Measurements from ENCODE around the gene BAHCC1.

BAHCC1 gene

DNA sequence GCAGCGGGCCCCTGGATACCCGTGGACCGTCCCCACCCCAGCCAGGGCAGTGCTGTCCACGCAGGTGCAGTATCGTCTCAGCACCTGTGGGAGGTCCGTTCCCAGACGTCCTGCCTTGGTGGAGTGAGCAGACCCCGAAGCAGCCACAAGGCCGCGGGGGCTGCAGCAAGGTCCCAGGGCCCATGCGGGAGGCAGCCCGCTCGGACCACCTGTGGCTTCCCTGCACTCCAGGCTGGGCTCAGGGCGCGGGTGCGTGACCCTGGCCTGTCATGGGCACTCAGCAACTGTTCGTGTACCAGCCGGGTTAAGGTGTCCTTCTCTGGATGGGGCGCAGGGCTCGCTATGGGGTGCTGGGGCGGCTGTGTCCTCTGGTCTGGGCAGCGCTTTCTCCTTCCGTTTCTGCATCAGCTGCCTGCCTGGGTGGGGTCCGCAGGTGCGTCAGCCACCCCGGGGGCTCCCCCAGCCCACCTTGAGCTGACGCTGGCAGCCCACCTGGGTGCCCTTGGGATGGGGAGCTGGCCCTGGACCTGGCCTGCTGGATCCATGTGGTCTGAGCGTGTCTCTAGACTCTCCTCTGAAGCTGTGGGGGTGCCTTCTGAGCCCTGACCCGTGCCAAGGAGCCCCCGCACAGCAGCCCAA, 18.4 kb downstream of the BAHCC1 start:
- Histone ChIP-seq H3K4me3 (ENCODE audit: low read length) (no peak overlapping the region), H3K9me3 (ENCODE audit: control insufficient read depth, low read length) (no peaks in the 10 kb centered on the region), H3K27me3 (replicated peaks; ENCODE audit: control insufficient read depth, insufficient read depth, low read length) (no peaks in the 10 kb centered on the region), H3K9ac (ENCODE audit: low read length) (no peak overlapping the region), H3K36me3 (ENCODE audit: control insufficient read depth, insufficient read depth, low read length, severe bottlenecking) (no peaks in the 10 kb centered on the region), H3K4me1 (ENCODE audit: control insufficient read depth, insufficient read depth, low read length) (peaks cover 19% of the 10 kb centered on the region)
- no peak for DNase-seq (ENCODE audit: low read depth)

DNA sequence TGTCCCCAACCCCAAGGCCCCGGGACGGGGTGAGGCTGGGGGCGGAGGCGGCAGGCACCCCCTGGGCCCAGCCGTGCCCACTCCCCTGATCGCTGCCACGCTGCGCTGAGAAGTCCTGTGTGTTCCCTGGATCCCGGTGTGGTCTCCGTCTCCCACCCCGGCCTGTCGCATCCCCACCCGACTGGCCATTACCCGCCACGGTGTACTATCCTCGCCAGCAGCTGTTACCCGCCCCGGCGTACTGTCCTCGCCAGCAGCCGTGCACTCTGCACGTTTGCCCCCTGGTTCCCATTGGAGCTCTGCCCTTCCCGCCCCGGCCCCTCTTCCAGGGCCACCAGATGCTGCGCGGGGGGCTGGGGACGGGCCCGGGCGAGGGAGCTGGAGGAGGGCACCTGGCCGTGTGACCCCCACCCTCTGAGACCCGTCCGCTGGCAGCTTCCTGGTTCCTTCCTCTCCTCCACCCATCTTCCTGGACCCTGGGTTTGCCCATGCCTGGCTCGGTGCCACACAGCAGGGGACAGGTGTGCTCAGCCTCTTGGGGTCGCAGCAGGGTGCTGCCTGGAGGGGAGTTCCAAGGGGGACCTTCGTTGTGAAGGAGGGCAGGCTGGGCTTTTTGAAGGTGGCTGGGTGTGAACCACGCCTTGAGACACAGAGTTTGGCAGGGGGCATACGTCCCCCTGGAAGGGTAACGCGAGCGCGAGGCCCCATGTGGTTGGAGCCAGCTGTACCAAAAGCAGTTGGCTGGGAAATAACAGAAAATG, 19.7 kb downstream of the BAHCC1 start:
- no peak overlapping the region for H3K4me3 ChIP-seq (ENCODE audit: low read length)
- no peaks in the 10 kb centered on the region for H3K36me3 ChIP-seq (ENCODE audit: control insufficient read depth, insufficient read depth, low read length, severe bottlenecking)
- H3K9me3 ChIP-seq (ENCODE audit: control insufficient read depth, low read length): no peaks in the 10 kb centered on the region
- no peaks in the 10 kb centered on the region for H3K27me3 ChIP-seq (replicated peaks; ENCODE audit: control insufficient read depth, insufficient read depth, low read length)
- H3K4me1 ChIP-seq (ENCODE audit: control insufficient read depth, insufficient read depth, low read length): peaks cover 31% of the 10 kb centered on the region
- DNase-seq (ENCODE audit: low read depth): no peak
- H3K9ac ChIP-seq (ENCODE audit: low read length): no peak overlapping the region

DNA sequence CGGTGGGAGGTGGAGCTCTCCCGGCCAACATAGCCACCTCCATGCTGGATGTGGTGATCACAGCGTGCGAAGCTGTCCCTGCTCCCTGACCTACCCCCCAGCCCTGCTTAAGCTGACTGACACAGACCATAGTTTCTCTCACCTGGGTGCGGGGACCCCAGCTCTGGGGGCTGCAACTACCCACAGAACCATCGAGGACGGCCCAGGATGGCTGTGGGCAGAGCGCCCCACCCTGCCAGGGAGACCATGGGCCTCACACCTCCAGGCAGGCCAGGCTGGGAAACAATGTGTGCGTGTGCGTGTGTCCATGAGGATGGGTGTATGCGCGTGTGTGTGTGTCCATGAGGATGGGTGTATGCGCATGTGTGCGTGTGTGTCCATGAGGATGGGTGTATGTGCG, 20.4 kb downstream of the BAHCC1 start:
- Histone ChIP-seq H3K4me1 (ENCODE audit: control insufficient read depth, insufficient read depth, low read length) (peaks cover 39% of the 10 kb centered on the region), H3K36me3 (ENCODE audit: control insufficient read depth, insufficient read depth, low read length, severe bottlenecking) (no peaks in the 10 kb centered on the region), H3K4me3 (ENCODE audit: low read length) (no peak overlapping the region), H3K9ac (ENCODE audit: low read length) (no peak overlapping the region), H3K27me3 (replicated peaks; ENCODE audit: control insufficient read depth, insufficient read depth, low read length) (no peaks in the 10 kb centered on the region), H3K9me3 (ENCODE audit: control insufficient read depth, low read length) (no peaks in the 10 kb centered on the region)
- no peak for DNase-seq (ENCODE audit: low read depth)

DNA sequence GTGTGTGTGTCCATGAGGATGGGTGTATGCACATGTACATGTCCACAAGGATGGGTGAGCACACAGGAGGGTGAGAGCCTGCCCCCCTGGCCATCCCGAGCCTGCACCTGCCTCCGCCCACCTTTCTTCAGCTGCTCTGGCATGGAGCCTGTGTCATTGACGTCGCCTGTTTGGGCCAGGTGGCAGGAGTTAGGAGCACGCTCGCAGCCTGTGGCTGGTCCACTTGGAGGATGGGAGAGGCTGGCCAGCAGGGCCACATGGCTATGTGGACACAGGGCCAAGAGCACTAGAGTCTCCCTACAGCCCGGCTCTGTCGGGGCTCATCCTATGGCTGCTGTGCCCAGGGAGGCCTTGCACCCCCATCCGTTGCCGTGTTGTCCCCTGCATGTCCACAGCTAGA, 21.4 kb downstream of the BAHCC1 start:
- Histone ChIP-seq H3K36me3 (ENCODE audit: control insufficient read depth, insufficient read depth, low read length, severe bottlenecking) (no peaks in the 10 kb centered on the region), H3K27me3 (replicated peaks; ENCODE audit: control insufficient read depth, insufficient read depth, low read length) (no peaks in the 10 kb centered on the region), H3K9ac (ENCODE audit: low read length) (no peak overlapping the region), H3K4me3 (ENCODE audit: low read length) (no peak overlapping the region), H3K9me3 (ENCODE audit: control insufficient read depth, low read length) (no peaks in the 10 kb centered on the region), H3K4me1 (ENCODE audit: control insufficient read depth, insufficient read depth, low read length) (peaks cover 47% of the 10 kb centered on the region)
- no peak for DNase-seq (ENCODE audit: low read depth)

DNA sequence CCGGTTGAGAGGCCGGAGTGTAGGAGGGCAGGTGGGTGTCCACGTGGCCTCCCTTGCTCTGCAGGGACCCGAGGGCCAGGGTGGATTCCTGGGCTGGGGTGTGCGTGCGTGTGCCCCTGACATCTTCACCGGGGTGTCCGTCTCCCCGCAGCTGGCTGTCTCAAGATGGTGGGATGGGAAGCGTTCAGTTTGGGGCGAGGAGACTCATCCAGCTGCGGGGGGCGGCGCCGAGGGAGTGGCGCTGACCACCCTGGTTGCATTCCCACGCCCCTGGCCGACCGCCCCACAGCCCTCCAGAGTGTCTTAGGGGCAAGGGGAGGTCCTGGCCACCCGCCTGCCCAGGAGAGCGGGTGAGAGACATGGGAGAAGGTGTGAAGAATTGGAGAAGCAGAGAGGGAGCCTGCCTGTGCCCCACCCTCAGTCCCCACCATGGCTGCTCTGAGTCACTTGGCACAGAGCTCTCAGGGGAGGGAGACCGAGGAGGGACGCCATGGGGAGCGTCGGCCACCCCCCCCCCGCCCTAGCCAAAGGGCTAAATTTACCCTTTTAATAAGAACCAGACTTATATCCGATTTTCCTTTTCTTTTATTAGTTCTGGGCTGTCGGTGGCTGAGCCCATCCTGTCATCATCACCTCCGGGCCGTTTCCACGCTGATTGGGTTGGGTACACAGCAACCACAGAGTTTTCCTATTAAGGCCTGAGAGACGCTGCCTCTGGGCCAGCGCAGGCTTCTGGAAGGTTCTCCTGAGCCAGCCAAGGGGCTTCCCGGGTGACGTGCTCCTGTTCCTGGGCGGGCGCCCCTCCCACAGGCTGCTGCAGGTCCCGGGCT, 22.0 kb downstream of the BAHCC1 start:
- peaks cover 53% of the 10 kb centered on the region for H3K4me1 ChIP-seq (ENCODE audit: control insufficient read depth, insufficient read depth, low read length)
- no peak overlapping the region for H3K4me3 ChIP-seq (ENCODE audit: low read length)
- no peaks in the 10 kb centered on the region for H3K9me3 ChIP-seq (ENCODE audit: control insufficient read depth, low read length)
- H3K9ac ChIP-seq (ENCODE audit: low read length): peak overlapping the region; percentile 75
- H3K27me3 ChIP-seq (replicated peaks; ENCODE audit: control insufficient read depth, insufficient read depth, low read length): no peaks in the 10 kb centered on the region
- H3K36me3 ChIP-seq (ENCODE audit: control insufficient read depth, insufficient read depth, low read length, severe bottlenecking): no peaks in the 10 kb centered on the region
- DNase-seq (ENCODE audit: low read depth): peak; percentile 54

DNA sequence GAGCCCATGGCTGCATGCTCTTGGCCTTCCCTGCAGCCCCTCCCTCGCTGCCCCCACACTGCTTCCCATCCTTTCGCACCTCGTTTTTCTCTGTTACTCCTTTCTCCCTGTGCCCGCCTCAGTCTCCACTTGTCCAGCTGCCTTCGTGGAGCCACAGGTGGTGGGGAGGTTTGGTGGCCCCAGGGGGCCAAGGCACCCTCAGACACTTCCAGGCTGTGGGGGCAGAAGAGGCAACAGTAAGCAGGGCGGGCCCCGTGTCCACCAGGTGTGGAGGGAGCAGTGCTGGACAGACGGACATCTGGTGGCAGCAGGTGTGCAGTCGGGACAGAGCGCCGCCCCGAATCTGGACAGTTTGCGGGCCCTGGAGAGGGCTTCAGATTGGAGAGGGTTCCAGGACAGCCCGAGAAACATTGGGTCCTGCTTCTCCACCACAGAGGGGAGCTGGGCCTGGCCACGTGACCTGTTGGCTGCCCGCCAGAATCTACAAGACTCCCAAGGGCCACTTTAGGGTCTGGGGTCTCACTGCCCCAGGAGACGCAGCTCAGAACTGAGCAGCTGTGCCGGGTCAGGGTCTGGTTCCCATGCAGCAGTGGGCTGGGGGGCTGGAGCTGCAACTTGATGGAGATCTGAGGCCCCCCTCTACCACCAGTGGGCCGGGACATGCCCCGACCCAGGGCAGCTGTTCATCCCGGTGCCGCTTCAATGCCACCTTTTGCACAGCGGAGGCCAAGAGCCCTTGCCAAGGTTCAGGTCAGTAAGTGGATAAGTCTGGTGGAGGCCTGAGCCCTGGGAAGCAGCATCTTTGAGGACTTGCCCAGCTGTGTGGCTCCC, 22.8 kb downstream of the BAHCC1 start:
- H3K4me3 ChIP-seq (ENCODE audit: low read length): no peak overlapping the region
- H3K9me3 ChIP-seq (ENCODE audit: control insufficient read depth, low read length): no peaks in the 10 kb centered on the region
- H3K36me3 ChIP-seq (ENCODE audit: control insufficient read depth, insufficient read depth, low read length, severe bottlenecking): no peaks in the 10 kb centered on the region
- no peak for DNase-seq (ENCODE audit: low read depth)
- peak overlapping the region; percentile 75 for H3K9ac ChIP-seq (ENCODE audit: low read length)
- no peaks in the 10 kb centered on the region for H3K27me3 ChIP-seq (replicated peaks; ENCODE audit: control insufficient read depth, insufficient read depth, low read length)
- peaks cover 54% of the 10 kb centered on the region for H3K4me1 ChIP-seq (ENCODE audit: control insufficient read depth, insufficient read depth, low read length)

DNA sequence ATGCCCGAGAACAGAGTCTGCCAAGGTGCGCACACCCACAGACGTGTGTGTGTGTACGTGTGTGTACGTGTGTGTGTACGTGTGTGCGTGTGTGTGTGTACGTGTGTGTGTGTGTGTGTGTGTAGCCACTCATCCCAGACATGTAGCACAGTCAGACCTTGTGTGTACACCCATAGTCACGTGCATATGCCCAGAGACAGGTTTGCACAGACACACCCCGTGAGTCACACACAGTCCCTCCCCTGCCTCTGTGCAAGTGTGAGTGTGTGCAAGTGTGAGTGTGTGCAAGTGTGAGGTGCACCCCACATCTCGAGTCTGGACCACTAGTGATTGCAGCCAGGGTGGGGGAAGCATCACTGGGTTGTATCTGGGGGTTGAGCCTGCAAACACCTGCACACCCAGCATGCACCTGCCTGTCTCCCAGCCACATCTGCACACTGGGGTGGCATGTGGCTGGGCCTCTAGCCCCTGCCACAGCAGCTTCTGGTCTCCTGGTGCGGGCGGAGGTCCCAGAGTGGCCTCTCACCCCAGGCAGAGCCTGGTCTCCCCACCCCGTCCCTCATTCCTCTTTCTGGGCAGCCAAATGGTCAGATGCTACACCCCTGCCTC, 23.6 kb downstream of the BAHCC1 start:
- Histone ChIP-seq H3K9ac (ENCODE audit: low read length) (peak overlapping the region; percentile 88), H3K36me3 (ENCODE audit: control insufficient read depth, insufficient read depth, low read length, severe bottlenecking) (no peaks in the 10 kb centered on the region), H3K27me3 (replicated peaks; ENCODE audit: control insufficient read depth, insufficient read depth, low read length) (no peaks in the 10 kb centered on the region), H3K4me1 (ENCODE audit: control insufficient read depth, insufficient read depth, low read length) (peaks cover 60% of the 10 kb centered on the region), H3K9me3 (ENCODE audit: control insufficient read depth, low read length) (no peaks in the 10 kb centered on the region), H3K4me3 (ENCODE audit: low read length) (peak overlapping the region; percentile 69)
- DNase-seq (ENCODE audit: low read depth): no peak

DNA sequence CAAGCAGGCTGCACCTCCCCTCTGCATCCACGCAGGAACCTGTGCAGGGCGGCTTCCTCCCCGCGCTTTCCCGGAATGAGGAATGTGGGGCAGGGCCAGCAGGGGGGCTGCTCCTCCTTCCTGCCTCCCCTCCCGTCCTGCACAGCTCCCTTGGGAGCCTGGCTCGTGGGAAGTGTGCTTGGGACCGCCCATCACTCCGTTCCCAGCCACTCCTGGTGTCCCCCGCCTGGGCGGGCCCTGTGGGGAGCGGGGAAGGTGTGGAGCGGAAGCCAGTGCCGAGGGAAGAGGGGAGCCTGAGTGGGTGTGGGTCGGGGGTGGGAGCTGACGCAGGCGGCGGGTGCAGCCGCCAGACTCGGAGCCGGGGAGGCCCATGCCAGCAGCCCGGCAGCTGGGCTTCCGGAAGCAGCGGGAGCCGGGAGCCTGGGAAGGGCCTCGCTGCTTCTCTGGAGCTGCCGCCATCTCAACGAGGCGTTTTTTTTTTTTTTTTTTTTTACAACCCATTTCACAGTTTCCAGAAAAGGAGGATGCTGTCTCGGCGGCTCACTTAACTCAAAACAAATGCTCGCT, 24.1 kb downstream of the BAHCC1 start:
- H3K4me3 ChIP-seq (ENCODE audit: low read length): peak overlapping the region; percentile 69
- DNase-seq (ENCODE audit: low read depth): peak; percentile 83

DNA sequence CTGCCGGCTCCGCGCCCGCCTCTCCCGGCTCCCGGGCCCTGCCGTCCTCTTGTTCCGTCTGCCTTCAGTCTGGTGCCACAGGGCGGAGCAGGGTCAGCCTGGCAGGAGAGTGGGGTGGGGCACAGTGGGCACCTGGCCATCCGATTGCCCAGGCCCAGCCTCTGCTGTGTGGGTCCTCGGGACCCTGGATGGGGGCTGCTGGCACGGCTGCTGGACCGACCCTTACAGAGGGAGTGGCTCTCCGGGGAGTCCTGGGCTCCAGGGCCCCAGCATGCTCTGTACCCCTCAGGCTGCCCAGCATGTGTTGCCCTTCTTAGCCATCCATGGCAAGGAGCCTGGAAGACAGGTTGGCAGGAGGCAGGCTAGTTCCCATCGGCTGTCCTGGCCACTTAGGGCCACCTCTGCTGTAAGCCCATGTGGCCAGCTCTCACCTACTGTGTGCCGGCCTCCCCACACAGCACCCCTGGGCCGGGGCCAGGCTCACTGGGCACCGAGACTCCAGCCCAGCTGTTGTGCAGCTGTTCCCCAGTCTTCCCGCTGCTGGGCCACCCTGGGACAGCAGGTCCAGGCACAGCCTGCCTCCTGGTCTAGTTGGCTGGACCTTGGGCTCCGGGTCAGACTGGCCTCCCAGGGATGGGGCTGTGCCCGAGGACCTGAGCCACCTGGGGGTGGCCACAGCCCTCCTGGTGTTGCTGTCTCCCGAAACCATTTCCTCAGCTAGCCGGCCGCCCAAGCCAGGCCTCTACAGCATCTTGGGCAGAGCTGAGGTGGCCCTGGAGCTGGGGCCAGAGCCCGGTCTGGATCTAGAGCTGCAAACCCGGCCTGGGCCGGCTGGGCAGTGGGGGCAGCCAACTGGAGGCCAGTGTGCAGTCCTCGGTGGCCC, 24.9 kb downstream of the BAHCC1 start:
- Histone ChIP-seq H3K4me1 (ENCODE audit: control insufficient read depth, insufficient read depth, low read length) (peaks cover 66% of the 10 kb centered on the region), H3K9me3 (ENCODE audit: control insufficient read depth, low read length) (no peaks in the 10 kb centered on the region), H3K4me3 (ENCODE audit: low read length) (peak overlapping the region; percentile 69), H3K9ac (ENCODE audit: low read length) (peak overlapping the region; percentile 88), H3K27me3 (replicated peaks; ENCODE audit: control insufficient read depth, insufficient read depth, low read length) (no peaks in the 10 kb centered on the region), H3K36me3 (ENCODE audit: control insufficient read depth, insufficient read depth, low read length, severe bottlenecking) (no peaks in the 10 kb centered on the region)
- DNase-seq (ENCODE audit: low read depth): no peak

More for the DNA sequence above, 24.1 kb downstream of the BAHCC1 start:
- no peaks in the 10 kb centered on the region for H3K27me3 ChIP-seq (replicated peaks; ENCODE audit: control insufficient read depth, insufficient read depth, low read length)
- no peaks in the 10 kb centered on the region for H3K36me3 ChIP-seq (ENCODE audit: control insufficient read depth, insufficient read depth, low read length, severe bottlenecking)
- peaks cover 66% of the 10 kb centered on the region for H3K4me1 ChIP-seq (ENCODE audit: control insufficient read depth, insufficient read depth, low read length)
- H3K9ac ChIP-seq (ENCODE audit: low read length): peak overlapping the region; percentile 88
- no peaks in the 10 kb centered on the region for H3K9me3 ChIP-seq (ENCODE audit: control insufficient read depth, low read length)

Data from adipocyte (in vitro differentiated cells).